Measurements from ENCODE around the gene RXRA.

Gene RXRA

GRCh38 chr9:134380542-134381271 lies 54.5 kb downstream of the RXRA start:
- H4K20me1 ChIP-seq (ENCODE audit: low read depth, low read length) = no peaks in the 10 kb centered on the region
- no peaks in the 10 kb centered on the region for H3K9me3 ChIP-seq (ENCODE audit: insufficient read depth, low read length)
- TF ChIP-seq CTCF (IDR thresholded peaks at IDR 0.05; ENCODE audit: insufficient read depth, low read length, poor library complexity, severe bottlenecking) (no peak), EZH2phosphoT487 (conservative IDR thresholded peaks at IDR 0.05; ENCODE audit: low read length) (no peak)
- H3K4me2 ChIP-seq (ENCODE audit: low read depth, low read length, poor library complexity, severe bottlenecking) = no peak overlapping the region
- H3K36me3 ChIP-seq (ENCODE audit: low read length) = no peaks in the 10 kb centered on the region
- no peaks in the 10 kb centered on the region for H3K9me2 ChIP-seq (replicated peaks; ENCODE audit: insufficient read depth, low read length)
- no peak overlapping the region for H3K4me3 ChIP-seq (ENCODE audit: insufficient read depth, low read length, poor library complexity, severe bottlenecking)
- no peaks in the 10 kb centered on the region for H3K79me2 ChIP-seq (ENCODE audit: insufficient read depth, low read length)
- no peaks in the 10 kb centered on the region for H3F3A ChIP-seq (ENCODE audit: insufficient read depth)
- H2AFZ ChIP-seq (ENCODE audit: low read depth, low read length, severe bottlenecking) = no peak overlapping the region
- no peaks in the 10 kb centered on the region for H3K27me3 ChIP-seq (ENCODE audit: low read length)
- no peak overlapping the region for H3K27ac ChIP-seq (ENCODE audit: low read depth, low read length)
- no peak overlapping the region for H3K9ac ChIP-seq (ENCODE audit: low read length)

- H3K9me3 ChIP-seq (ENCODE audit: insufficient read depth, low read length) = no peaks in the 10 kb centered on the region
- H4K20me1 ChIP-seq (ENCODE audit: low read depth, low read length) = no peaks in the 10 kb centered on the region
- no peak overlapping the region for H3K27ac ChIP-seq (ENCODE audit: low read depth, low read length)
- H3F3A ChIP-seq (ENCODE audit: insufficient read depth) = no peaks in the 10 kb centered on the region
- H3K36me3 ChIP-seq (ENCODE audit: low read length) = no peaks in the 10 kb centered on the region
- no peaks in the 10 kb centered on the region for H3K79me2 ChIP-seq (ENCODE audit: insufficient read depth, low read length)
- no peaks in the 10 kb centered on the region for H3K27me3 ChIP-seq (ENCODE audit: low read length)
- H3K9ac ChIP-seq (ENCODE audit: low read length) = no peak overlapping the region
- no peak overlapping the region for H3K4me2 ChIP-seq (ENCODE audit: low read depth, low read length, poor library complexity, severe bottlenecking)
- H3K9me2 ChIP-seq (replicated peaks; ENCODE audit: insufficient read depth, low read length) = no peaks in the 10 kb centered on the region
- no peak overlapping the region for H2AFZ ChIP-seq (ENCODE audit: low read depth, low read length, severe bottlenecking)
- TF ChIP-seq EZH2phosphoT487 (conservative IDR thresholded peaks at IDR 0.05; ENCODE audit: low read length) (no peak), CTCF (IDR thresholded peaks at IDR 0.05; ENCODE audit: insufficient read depth, low read length, poor library complexity, severe bottlenecking) (no peak)
- no peak overlapping the region for H3K4me3 ChIP-seq (ENCODE audit: insufficient read depth, low read length, poor library complexity, severe bottlenecking)
Observed at GRCh38 chr9:134381272-134381661, 55.0 kb downstream of the RXRA start.

- H3K79me2 ChIP-seq (ENCODE audit: insufficient read depth, low read length) = no peaks in the 10 kb centered on the region
- H3K9me2 ChIP-seq (replicated peaks; ENCODE audit: insufficient read depth, low read length) = no peaks in the 10 kb centered on the region
- H2AFZ ChIP-seq (ENCODE audit: low read depth, low read length, severe bottlenecking) = no peak overlapping the region
- no peaks in the 10 kb centered on the region for H3K36me3 ChIP-seq (ENCODE audit: low read length)
- no peaks in the 10 kb centered on the region for H3K27me3 ChIP-seq (ENCODE audit: low read length)
- no peak overlapping the region for H3K27ac ChIP-seq (ENCODE audit: low read depth, low read length)
- no peak overlapping the region for H3K4me3 ChIP-seq (ENCODE audit: insufficient read depth, low read length, poor library complexity, severe bottlenecking)
- H4K20me1 ChIP-seq (ENCODE audit: low read depth, low read length) = no peaks in the 10 kb centered on the region
- no peak overlapping the region for H3K9ac ChIP-seq (ENCODE audit: low read length)
- H3K9me3 ChIP-seq (ENCODE audit: insufficient read depth, low read length) = no peaks in the 10 kb centered on the region
- H3K4me2 ChIP-seq (ENCODE audit: low read depth, low read length, poor library complexity, severe bottlenecking) = no peak overlapping the region
- no peaks in the 10 kb centered on the region for H3F3A ChIP-seq (ENCODE audit: insufficient read depth)
- TF ChIP-seq EZH2phosphoT487 (conservative IDR thresholded peaks at IDR 0.05; ENCODE audit: low read length) (no peak), CTCF (IDR thresholded peaks at IDR 0.05; ENCODE audit: insufficient read depth, low read length, poor library complexity, severe bottlenecking) (peak; percentile 41)
Observed at GRCh38 chr9:134381671-134382516, 55.6 kb downstream of the RXRA start.

Measured in SU-DHL-6 (cell line).